Prostate gland (tissue), 2 donors: ENCODE data around the gene PLEKHH1. TPM values are rescaled to one million over a fixed set of nuclear protein-coding genes. Genes with fewer than 3 reads are reported as not detected.

Experiments
- DNase-seq: peaks from one replicate; pipeline ENCODE4 v3.0.0-alpha.2; 2019; ENCODE audit warnings: low spot score
- H3K27ac ChIP-seq, 2 donors: fragments of 200-600 bp; sonication (generic); 2 replicates each; pipeline ENCODE4 v1.5.1; 2017 to 2019
- H3K27me3 ChIP-seq: fragments of 200-600 bp; sonication (generic); replicated peaks from 2 replicates; pipeline ENCODE4 v1.5.1; 2019; ENCODE audit not compliant: insufficient read depth
- H3K36me3 ChIP-seq, 2 donors: fragments of 200-600 bp; sonication (generic); 1 replicate in 1 of 2; 2 replicates in 1 of 2; pipeline versions ENCODE4 v1.5.1 to v1.8.1; 2017 to 2019
- H3K4me1 ChIP-seq: fragments of 200-600 bp; sonication (generic); replicated peaks from 2 replicates; pipeline ENCODE4 v1.5.1; 2019
- H3K4me3 ChIP-seq, 2 donors: fragments of 200-600 bp; sonication (generic); 2 replicates each; pipeline ENCODE4 v1.5.1; 2017 to 2019
- H3K9me3 ChIP-seq: fragments of 200-600 bp; sonication (generic); 2 replicates; pipeline ENCODE4 v1.5.1; 2017
- POLR2A ChIP-seq: fragments of 450-650 bp; IDR thresholded peaks from one replicate; pipeline ENCODE4 v1.6.1; 2016; ENCODE audit warnings: antibody characterized with exemption, mild to moderate bottlenecking
- POLR2AphosphoS5 ChIP-seq: sonication (generic); formaldehyde crosslinking; IDR thresholded peaks from one replicate; pipeline ENCODE4 v1.6.1; 2017; ENCODE audit warnings: antibody characterized with exemption
- WGBS: methylation state at CpG from one replicate; pipeline ENCODE4 v1.1.5; 2018; 5-methylcytosine and 5-hydroxymethylcytosine counted together
- intact Hi-C: fragments of 100-400 bp; cut with DNase I; formaldehyde crosslinking; loops from one replicate; pipeline ENCODE4 v1.14.2; 2022
- total RNA-seq, 2 donors: library from RNA; depleted of rRNA; stranded (reverse); fragments of >200 nt; gene quantifications; one replicate each; pipeline ENCODE4 v1.1.0, GENCODE V29; 2016
- TF ChIP-seq, protein P1 (sequence below), 4 experiments: fragments of 200-600 bp in 2 of 4; fragments of 450-650 bp in 2 of 4; sonication (generic) in 2 of 4; IDR thresholded peaks; 1 replicate in 3 of 4; 2 replicates in 1 of 4; pipeline ENCODE4 v1.5.1; 2016 to 2019; ENCODE audit warnings: antibody characterized with exemption in 4 of 4, mild to moderate bottlenecking in 2 of 4, moderate library complexity in 2 of 4

Gene PLEKHH1
- total RNA-seq, 2 donors from 2014 or later = 57.9 to 92.7 TPM

DNA sequence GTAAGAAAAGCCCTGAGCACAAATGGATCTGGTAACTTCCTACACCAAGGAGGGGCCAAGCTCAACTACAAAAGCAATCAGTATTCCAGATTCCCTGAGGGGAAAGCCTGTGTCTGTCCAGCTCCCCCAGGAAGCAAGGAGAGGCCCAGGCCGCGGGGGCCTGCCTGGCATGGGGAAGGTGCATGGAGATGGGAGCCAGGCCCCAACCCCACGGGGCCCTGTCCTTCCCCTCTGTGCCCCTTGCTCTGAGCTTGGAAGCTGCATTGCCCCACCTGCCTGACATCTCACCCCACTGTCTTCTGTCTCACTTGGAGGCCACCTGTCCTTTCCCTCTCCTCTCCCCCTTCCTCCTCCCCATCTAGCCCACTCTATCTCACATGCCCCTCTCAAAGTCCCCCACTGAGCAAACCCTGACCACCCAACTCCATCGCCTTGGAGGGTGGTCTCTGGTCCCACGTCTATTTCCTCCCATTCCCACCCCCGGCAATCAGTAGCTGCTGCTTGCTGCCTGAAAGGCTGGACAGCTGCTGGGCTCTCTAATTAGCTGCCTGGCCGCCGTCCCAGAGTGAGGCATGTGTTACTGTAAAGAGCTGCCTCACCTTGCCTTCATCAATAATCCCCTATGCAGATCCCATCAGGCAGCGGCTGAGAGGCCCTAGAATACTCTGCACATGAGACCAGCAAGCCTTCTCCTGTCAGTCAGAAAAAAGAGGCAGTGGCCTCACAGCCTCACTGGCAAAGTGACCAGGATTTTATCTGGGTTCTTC, 41.2 kb upstream of the PLEKHH1 start:
- 50% methylated on average over 9 of the region's 9 CpGs for WGBS

DNA sequence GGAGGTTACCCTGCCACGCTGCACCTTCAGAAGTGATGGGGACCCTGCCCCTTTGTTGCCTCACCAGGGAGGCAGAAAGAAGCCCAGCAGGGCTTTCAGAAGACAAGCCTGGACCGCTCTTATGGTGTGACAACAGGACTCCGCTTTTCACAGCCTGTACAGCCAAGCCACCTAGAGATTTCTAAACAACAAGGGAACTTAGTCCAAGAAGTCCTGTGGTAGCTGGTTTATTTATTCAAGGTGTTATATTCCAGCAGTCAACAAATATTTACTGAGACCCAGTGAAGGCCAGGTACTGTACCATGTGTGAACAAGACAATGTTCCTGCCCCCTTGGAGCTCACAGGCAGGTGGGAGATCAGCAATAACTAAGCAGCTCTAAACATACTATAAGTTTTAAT, 40.6 kb upstream of the PLEKHH1 start:
- Histone ChIP-seq H3K4me3 (no peak overlapping the region), H3K36me3 (no peaks in the 10 kb centered on the region), H3K4me1 (peaks cover 10% of the 10 kb centered on the region), H3K9me3 (no peaks in the 10 kb centered on the region), H3K27me3 (no peaks in the 10 kb centered on the region), H3K27ac (peak overlapping the region in 1 of 2 donors; percentile 17)
- peak; percentile 49 for TF ChIP-seq POLR2AphosphoS5
- no peak for TF ChIP-seq POLR2A
- TF ChIP-seq, protein P1, sequence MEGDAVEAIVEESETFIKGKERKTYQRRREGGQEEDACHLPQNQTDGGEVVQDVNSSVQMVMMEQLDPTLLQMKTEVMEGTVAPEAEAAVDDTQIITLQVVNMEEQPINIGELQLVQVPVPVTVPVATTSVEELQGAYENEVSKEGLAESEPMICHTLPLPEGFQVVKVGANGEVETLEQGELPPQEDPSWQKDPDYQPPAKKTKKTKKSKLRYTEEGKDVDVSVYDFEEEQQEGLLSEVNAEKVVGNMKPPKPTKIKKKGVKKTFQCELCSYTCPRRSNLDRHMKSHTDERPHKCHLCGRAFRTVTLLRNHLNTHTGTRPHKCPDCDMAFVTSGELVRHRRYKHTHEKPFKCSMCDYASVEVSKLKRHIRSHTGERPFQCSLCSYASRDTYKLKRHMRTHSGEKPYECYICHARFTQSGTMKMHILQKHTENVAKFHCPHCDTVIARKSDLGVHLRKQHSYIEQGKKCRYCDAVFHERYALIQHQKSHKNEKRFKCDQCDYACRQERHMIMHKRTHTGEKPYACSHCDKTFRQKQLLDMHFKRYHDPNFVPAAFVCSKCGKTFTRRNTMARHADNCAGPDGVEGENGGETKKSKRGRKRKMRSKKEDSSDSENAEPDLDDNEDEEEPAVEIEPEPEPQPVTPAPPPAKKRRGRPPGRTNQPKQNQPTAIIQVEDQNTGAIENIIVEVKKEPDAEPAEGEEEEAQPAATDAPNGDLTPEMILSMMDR (IDR thresholded peaks at IDR 0.05) = no peak
- intact Hi-C loops = no loop called here
- no peak for DNase-seq
- whole genome bisulfite sequencing = 68% methylated on average over 3 of the region's 3 CpGs

More for the DNA sequence above, 41.2 kb upstream of the PLEKHH1 start:
- H3K4me1 ChIP-seq = peaks cover 10% of the 10 kb centered on the region
- H3K4me3 ChIP-seq = no peak overlapping the region
- H3K36me3 ChIP-seq = no peaks in the 10 kb centered on the region
- H3K9me3 ChIP-seq = no peaks in the 10 kb centered on the region
- no peak overlapping the region for H3K27ac ChIP-seq
- DNase-seq = no peak
- TF ChIP-seq, protein P1 (IDR thresholded peaks at IDR 0.05) = no peak
- TF ChIP-seq POLR2AphosphoS5 = no peak
- TF ChIP-seq POLR2A = no peak
- no peaks in the 10 kb centered on the region for H3K27me3 ChIP-seq
- intact Hi-C loops = no loop called here

DNA sequence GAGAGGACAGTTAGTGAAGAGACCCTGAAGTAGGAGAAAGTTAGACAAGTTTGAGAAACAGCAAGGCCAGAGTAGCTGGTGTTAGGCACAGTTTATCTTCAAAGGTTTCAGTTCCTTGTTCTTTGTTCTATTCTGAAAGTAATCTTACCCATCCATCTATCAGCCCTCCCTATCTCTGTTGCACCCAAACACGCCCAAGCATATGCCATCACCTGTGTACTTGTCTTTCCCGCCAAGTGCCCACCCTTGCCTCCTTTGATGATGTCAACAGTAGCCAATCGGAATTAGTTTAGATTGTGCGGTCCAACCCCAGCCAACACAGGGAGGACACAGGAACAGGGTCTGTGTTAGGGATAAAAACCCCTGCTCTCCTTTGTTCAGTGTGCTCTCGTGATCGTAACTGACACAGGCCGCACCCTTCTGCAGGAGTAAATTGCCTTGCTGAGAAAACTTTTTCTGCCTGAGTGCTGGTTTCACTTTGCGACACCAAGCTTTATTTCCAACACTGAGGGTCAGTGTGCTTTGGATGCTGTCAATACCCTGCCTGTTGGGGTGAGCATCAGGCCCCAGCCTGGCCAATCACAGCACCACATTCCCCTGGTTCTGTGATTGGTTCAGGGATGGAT, 39.9 kb upstream of the PLEKHH1 start:
- Histone ChIP-seq H3K27ac (peak overlapping the region in 1 of 2 donors; percentile 17), H3K9me3 (no peaks in the 10 kb centered on the region), H3K36me3 (no peaks in the 10 kb centered on the region), H3K27me3 (no peaks in the 10 kb centered on the region), H3K4me1 (peaks cover 10% of the 10 kb centered on the region), H3K4me3 (no peak overlapping the region)
- WGBS = 97% methylated on average over 8 of the region's 8 CpGs
- no peak for TF ChIP-seq POLR2A
- TF ChIP-seq, protein P1 (IDR thresholded peaks at IDR 0.05) = no peak
- no peak for TF ChIP-seq POLR2AphosphoS5
- intact Hi-C loops = no loop called here
- DNase-seq = no peak

DNA sequence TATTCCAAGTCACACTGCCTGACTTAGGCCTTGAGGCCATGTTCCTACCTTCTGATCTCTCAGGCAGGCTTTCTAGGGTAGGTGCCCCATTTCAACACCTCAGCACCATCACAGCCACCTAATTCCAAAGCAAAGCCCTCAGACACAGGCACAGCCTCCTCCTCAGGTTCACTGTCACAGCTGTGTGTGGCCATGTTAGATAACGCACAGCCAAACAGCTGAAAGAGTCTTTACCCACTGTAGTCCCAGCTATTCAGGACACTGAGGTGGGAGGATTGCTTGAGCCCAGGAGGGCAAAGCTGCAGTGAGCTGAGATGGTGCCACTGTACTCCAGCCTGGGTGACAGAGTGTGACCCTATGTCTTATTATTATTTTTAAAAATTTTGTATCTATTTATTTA, 37.3 kb upstream of the PLEKHH1 start:
- Histone ChIP-seq H3K9me3 (no peaks in the 10 kb centered on the region), H3K27ac (no peak overlapping the region), H3K27me3 (no peaks in the 10 kb centered on the region), H3K36me3 (no peaks in the 10 kb centered on the region), H3K4me1 (peaks cover 10% of the 10 kb centered on the region), H3K4me3 (no peak overlapping the region)
- TF ChIP-seq POLR2AphosphoS5 = no peak
- TF ChIP-seq, protein P1 (IDR thresholded peaks at IDR 0.05) = no peak
- no peak for TF ChIP-seq POLR2A
- intact Hi-C loops = no loop called here
- 100% methylated on average over 1 of the region's 1 CpG for WGBS
- DNase-seq = no peak

DNA sequence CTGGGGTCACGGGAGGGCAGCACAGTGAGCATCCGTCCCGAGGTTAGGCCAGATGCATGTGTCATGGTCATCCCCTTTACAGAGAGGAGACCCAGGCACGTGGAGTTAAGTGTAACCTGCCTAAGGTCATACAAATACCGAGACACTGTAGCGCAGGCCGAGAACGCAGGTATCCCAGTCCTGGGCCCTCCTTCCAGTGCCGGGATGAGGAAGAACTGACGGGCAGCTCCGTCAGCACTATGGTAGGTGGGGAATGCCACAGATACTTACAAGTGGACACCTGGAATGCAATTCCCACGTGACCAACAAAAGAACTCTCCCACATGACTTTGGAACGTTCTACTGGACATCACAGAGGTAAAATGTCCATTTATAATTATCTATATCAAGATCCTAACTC, 35.9 kb upstream of the PLEKHH1 start:
- H3K9me3 ChIP-seq = no peaks in the 10 kb centered on the region
- H3K4me3 ChIP-seq = no peak overlapping the region
- no peaks in the 10 kb centered on the region for H3K36me3 ChIP-seq
- 85% methylated on average over 13 of the region's 13 CpGs for WGBS
- intact Hi-C loops = no loop called here
- DNase-seq = no peak
- H3K27ac ChIP-seq = no peak overlapping the region
- TF ChIP-seq POLR2A (no peak), POLR2AphosphoS5 (no peak)
- TF ChIP-seq, protein P1 (IDR thresholded peaks at IDR 0.05) = no peak
- peaks cover 3% of the 10 kb centered on the region for H3K4me1 ChIP-seq
- no peaks in the 10 kb centered on the region for H3K27me3 ChIP-seq
